IPS-20b (cell line): ENCODE results near the gene SAFB2.

Source experiments
- H3K27ac ChIP-seq: one replicate; pipeline ENCODE4 v1.5.1; 2013; ENCODE audit warnings: low read length
- H3K27me3 ChIP-seq: 2 replicates; pipeline ENCODE4 v1.6.1; 2013; ENCODE audit warnings: mild to moderate bottlenecking, low read length, inconsistent platforms; ENCODE audit not compliant: insufficient read depth
- H3K36me3 ChIP-seq: 2 replicates; pipeline ENCODE4 v1.6.1; 2013; ENCODE audit warnings: low read depth, mild to moderate bottlenecking, inconsistent platforms, low read length, moderate library complexity; ENCODE audit not compliant: insufficient read depth
- H3K4me1 ChIP-seq: 2 replicates; pipeline ENCODE4 v1.6.1; 2013; ENCODE audit warnings: mild to moderate bottlenecking, control low read depth, inconsistent platforms, low read length, moderate library complexity; ENCODE audit not compliant: insufficient read depth
- H3K4me3 ChIP-seq: 2 replicates; pipeline ENCODE4 v1.5.1; 2013; ENCODE audit warnings: mild to moderate bottlenecking, low read length, inconsistent platforms
- H3K9ac ChIP-seq: 2 replicates; pipeline ENCODE4 v1.6.1; 2013; ENCODE audit warnings: low read depth, mild to moderate bottlenecking, inconsistent platforms, low read length, moderate library complexity
- H3K9me3 ChIP-seq: 2 replicates; pipeline ENCODE4 v1.6.1; 2013; ENCODE audit warnings: mild to moderate bottlenecking, low read depth, low read length, inconsistent platforms; ENCODE audit not compliant: insufficient read depth

SAFB2 gene

DNA sequence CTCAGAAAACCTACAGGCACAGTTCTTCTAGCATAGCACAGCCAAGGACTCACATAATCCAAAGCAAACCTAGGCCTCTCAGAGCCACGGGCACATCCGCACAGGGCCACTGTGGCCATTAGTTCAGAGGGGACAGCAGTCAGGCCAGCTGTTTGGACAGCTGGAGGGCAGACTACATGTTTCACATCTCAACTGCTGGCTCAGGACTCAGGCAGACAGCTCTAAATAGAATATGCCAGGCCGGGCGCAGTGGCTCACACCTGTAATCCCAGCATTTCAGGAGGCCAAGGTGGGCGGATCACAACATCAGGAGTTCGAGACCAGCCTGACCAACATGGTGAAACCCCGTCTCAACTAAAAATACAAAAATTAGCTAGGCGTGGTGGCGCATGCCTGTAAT is 26.8 kb downstream of the SAFB2 start:
- Histone ChIP-seq H3K9me3 (no peaks in the 10 kb centered on the region), H3K4me1 (no peaks in the 10 kb centered on the region), H3K36me3 (peaks cover 97% of the 10 kb centered on the region), H3K9ac (no peak overlapping the region), H3K4me3 (no peak overlapping the region), H3K27me3 (no peaks in the 10 kb centered on the region), H3K27ac (no peak overlapping the region)

DNA sequence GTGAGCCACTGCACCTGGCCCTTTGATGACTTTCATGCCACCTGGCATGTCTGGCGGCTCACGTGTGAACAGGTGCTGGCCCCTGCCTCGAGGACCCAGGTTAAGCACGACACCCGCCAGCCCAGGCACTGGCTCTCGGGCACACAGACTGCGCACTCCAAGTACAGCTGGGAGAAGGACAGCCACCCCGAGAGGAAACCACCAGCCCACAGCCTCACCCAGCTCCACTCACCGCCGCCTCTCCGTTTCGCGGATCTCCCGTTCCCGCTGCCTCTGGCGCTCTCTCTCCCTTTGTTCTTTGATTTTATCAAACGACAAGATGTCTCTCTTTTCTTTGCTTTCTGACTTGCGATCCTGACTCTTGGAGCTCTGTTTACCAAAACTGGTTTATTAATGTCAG is 27.4 kb downstream of the SAFB2 start:
- Histone ChIP-seq H3K4me3 (no peak overlapping the region), H3K9ac (no peak overlapping the region), H3K27ac (no peak overlapping the region), H3K27me3 (no peaks in the 10 kb centered on the region), H3K9me3 (no peaks in the 10 kb centered on the region), H3K4me1 (no peaks in the 10 kb centered on the region), H3K36me3 (peaks cover 96% of the 10 kb centered on the region)

GRCh38 chr19:5594521-5594950 is 28.0 kb downstream of the SAFB2 start:
- no peaks in the 10 kb centered on the region for H3K4me1 ChIP-seq

GRCh38 chr19:5593343-5594255 is 29.0 kb downstream of the SAFB2 start:
- no peak overlapping the region for H3K9ac ChIP-seq
- H3K9me3 ChIP-seq: no peaks in the 10 kb centered on the region
- no peaks in the 10 kb centered on the region for H3K27me3 ChIP-seq
- H3K27ac ChIP-seq: no peak overlapping the region
- no peaks in the 10 kb centered on the region for H3K4me1 ChIP-seq
- peaks cover 96% of the 10 kb centered on the region for H3K36me3 ChIP-seq
- H3K4me3 ChIP-seq: no peak overlapping the region

More at GRCh38 chr19:5594521-5594950, 28.0 kb downstream of the SAFB2 start:
- H3K9ac ChIP-seq: no peak overlapping the region
- peaks cover 96% of the 10 kb centered on the region for H3K36me3 ChIP-seq
- H3K9me3 ChIP-seq: no peaks in the 10 kb centered on the region
- no peak overlapping the region for H3K4me3 ChIP-seq
- H3K27ac ChIP-seq: no peak overlapping the region
- no peaks in the 10 kb centered on the region for H3K27me3 ChIP-seq

DNA sequence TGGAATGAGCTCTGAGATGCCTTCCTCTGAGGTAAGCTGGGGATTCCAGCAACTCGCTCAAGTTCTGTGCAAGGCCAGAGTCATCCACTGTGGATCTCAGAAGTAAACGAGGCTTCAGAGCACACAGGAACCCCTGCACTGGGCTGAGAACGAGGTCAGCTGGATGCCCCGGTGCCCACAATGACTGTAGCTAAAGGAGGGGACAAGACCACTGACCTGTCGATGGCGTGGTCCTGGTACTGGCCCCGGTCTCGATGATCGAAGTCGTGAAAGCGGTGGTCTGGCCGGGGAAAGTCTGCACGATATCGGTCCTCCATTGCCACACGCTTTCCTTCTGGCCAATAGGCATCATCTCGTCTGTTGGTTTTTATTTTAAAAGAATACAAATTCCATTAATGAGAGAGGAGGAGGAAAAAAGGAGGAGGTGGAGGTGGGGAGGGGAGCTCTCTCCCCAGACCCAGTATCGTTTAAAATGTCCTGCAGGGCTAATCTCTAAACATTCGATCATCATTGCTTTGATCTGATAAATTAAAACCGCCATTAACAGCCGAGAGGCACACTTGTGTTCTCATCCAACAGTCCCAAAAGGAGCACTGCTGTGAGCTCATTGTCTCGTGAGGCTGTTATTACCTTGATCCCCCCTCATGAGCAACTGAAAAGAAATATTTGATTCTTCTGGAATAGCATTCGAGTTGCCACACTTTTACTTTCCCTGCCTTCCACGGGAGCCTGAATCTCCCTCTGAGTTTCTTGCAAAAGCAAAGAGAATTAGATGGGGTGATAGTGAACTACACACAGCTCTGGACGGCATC is 29.8 kb downstream of the SAFB2 start:
- Histone ChIP-seq H3K9ac (no peak overlapping the region; the same call in 1 of the 2 replicates), H3K27me3 (no peaks in the 10 kb centered on the region), H3K36me3 (peaks cover 96% of the 10 kb centered on the region), H3K9me3 (no peaks in the 10 kb centered on the region), H3K27ac (no peak overlapping the region), H3K4me1 (no peaks in the 10 kb centered on the region), H3K4me3 (no peak overlapping the region)

DNA sequence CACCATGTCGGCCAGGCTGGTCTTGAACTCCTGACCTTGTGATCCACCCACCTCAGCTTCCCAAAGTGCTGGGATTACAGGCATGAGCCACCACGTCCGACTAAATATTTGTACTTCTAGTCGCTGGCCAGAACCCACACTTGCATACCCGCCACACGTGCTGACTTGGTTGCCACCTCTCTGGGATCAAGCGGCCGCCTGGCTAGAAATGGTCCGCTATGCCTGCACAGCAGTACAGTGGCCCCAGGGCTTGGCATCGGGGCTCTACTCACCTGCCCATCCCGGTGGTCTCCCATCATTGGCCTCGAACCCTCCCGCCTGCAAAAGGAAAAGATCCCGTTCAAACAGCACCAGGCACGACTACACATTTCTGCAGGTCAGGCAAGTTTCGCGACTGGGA is 31.1 kb downstream of the SAFB2 start:
- peaks cover 94% of the 10 kb centered on the region for H3K36me3 ChIP-seq
- peaks cover under 1% of the 10 kb centered on the region; the same call in 1 of the 2 replicates for H3K4me1 ChIP-seq
- H3K27ac ChIP-seq: no peak overlapping the region
- H3K27me3 ChIP-seq: no peaks in the 10 kb centered on the region
- H3K4me3 ChIP-seq: no peak overlapping the region
- H3K9ac ChIP-seq: no peak overlapping the region
- H3K9me3 ChIP-seq: no peaks in the 10 kb centered on the region

DNA sequence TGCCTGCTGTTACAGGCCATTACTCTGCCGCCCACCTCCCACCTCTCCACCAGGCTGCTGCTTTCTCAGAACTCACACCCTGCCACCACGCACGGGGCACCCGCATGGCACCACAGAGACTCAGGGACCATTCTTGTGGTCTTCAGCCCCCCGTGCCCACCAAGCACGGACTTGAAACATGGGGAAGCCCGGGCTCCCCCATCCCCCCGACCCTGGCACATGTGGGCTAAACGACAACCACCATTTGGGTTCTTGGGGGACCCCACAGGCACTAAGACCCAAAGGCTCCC is 31.8 kb downstream of the SAFB2 start:
- peaks cover 87% of the 10 kb centered on the region for H3K36me3 ChIP-seq

GRCh38 chr19:5590151-5590864 is 32.3 kb downstream of the SAFB2 start:
- Histone ChIP-seq H3K4me1 (peaks cover 9% of the 10 kb centered on the region), H3K9ac (no peak overlapping the region), H3K36me3 (peaks cover 82% of the 10 kb centered on the region), H3K4me3 (no peak overlapping the region), H3K27me3 (no peaks in the 10 kb centered on the region), H3K27ac (no peak overlapping the region), H3K9me3 (no peaks in the 10 kb centered on the region)

More for the DNA sequence above, 31.8 kb downstream of the SAFB2 start:
- Histone ChIP-seq H3K9me3 (no peaks in the 10 kb centered on the region), H3K27me3 (no peaks in the 10 kb centered on the region), H3K27ac (no peak overlapping the region), H3K9ac (no peak overlapping the region), H3K4me3 (no peak overlapping the region), H3K4me1 (peaks cover 5% of the 10 kb centered on the region; the same call in 1 of the 2 replicates)

DNA sequence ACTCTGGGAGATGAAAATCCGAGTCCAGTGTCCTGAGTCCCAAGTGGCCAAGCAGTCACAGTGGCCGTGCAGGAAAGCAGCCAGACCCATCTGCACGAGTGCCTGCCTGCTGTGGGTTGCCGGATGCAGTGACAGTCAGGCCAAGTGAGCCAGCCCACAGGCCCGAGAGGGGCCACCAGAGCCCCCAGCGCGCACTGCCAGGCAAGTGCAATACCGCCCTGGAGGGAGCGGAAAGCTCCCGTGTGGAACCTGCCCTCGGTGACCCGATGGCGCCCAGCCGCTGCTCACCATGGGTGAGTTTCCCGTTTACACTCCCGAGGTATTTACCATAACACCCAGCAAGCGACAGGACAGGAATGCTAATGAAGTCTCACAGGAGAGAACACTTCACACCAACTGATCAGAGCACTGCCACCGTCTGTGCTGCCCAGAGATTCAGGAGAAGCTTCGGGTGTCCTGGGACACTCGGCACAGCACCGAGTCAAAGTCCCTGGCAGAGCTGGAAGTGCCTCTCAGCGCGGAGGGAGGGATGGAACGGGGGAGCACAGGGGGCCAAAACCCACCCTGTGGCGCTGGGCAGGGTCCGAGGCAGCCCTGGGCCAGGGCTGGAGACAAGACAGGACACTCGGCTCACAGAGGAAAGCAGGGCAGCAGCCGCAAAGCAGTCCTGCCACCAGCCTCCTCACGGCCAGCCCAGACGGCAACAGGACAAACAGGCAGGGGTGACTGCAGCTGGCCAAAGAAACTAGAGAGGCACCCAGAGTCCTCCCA is 33.5 kb downstream of the SAFB2 start:
- Histone ChIP-seq H3K27me3 (no peaks in the 10 kb centered on the region), H3K27ac (no peak overlapping the region), H3K9ac (no peak overlapping the region), H3K9me3 (no peaks in the 10 kb centered on the region), H3K4me3 (no peak overlapping the region), H3K36me3 (peaks cover 70% of the 10 kb centered on the region), H3K4me1 (peaks cover 13% of the 10 kb centered on the region)

- no peaks in the 10 kb centered on the region for H3K9me3 ChIP-seq
- no peak overlapping the region for H3K4me3 ChIP-seq
- H3K9ac ChIP-seq: no peak overlapping the region
- peaks cover 64% of the 10 kb centered on the region for H3K36me3 ChIP-seq
- H3K4me1 ChIP-seq: peaks cover 13% of the 10 kb centered on the region
- no peaks in the 10 kb centered on the region for H3K27me3 ChIP-seq
- no peak overlapping the region for H3K27ac ChIP-seq
Measured at GRCh38 chr19:5588441-5588840, 34.1 kb downstream of the SAFB2 start.

- Histone ChIP-seq H3K4me1 (peaks cover 13% of the 10 kb centered on the region), H3K9me3 (no peaks in the 10 kb centered on the region), H3K27ac (no peak overlapping the region), H3K27me3 (no peaks in the 10 kb centered on the region), H3K4me3 (no peak overlapping the region), H3K9ac (no peak overlapping the region), H3K36me3 (peaks cover 56% of the 10 kb centered on the region)
Measured at GRCh38 chr19:5587661-5588060, 34.9 kb downstream of the SAFB2 start.
